H1 (cell line): ENCODE results near the gene PIEZO1. TPM values are rescaled to one million over a fixed set of nuclear protein-coding genes. Genes with fewer than 3 reads are reported as not detected.
A peak's percentile ranks its signal among the peaks of the same experiment; 100 is the strongest.

Source experiments
- ASH2L ChIP-seq: fragments of 200-600, 300-600 bp; sonication (generic); IDR thresholded peaks from one replicate; pipeline ENCODE4 v1.7.1; 2017; ENCODE audit warnings: low read length
- ATF3 ChIP-seq: IDR thresholded peaks from 2 replicates; pipeline ENCODE4 v1.6.1; 2011; ENCODE audit warnings: low read depth, mild to moderate bottlenecking, low read length; ENCODE audit not compliant: insufficient read depth
- BACH1 ChIP-seq: IDR thresholded peaks from 2 replicates; pipeline ENCODE4 v1.6.1; 2012; ENCODE audit warnings: low read length, improper control_type of control experiment
- BRCA1 ChIP-seq: IDR thresholded peaks from 2 replicates; pipeline ENCODE4 v1.6.1; 2012; ENCODE audit warnings: low read depth, low read length, improper control_type of control experiment
- CBX5 ChIP-seq: fragments of 300-800, 300-1000 bp; sonication (generic); IDR thresholded peaks from 2 replicates; pipeline ENCODE4 v1.7.1; 2016; ENCODE audit warnings: antibody characterized with exemption, low read length, low read depth
- CHD2 ChIP-seq: IDR thresholded peaks from 2 replicates; pipeline ENCODE4 v1.6.1; 2012; ENCODE audit warnings: low read length, improper control_type of control experiment
- CREB1 ChIP-seq: IDR thresholded peaks from 2 replicates; pipeline ENCODE4 v1.6.1; 2012; ENCODE audit warnings: inconsistent platforms
- EP300 ChIP-seq, 2 experiments: IDR thresholded peaks; 1 replicate in 1 of 2; 2 replicates in 1 of 2; pipeline ENCODE4 v1.6.1; 2011 to 2012; ENCODE audit warnings: low read depth in 2 of 2, low read length in 2 of 2, mild to moderate bottlenecking in 2 of 2, borderline replicate concordance in 1 of 2, inconsistent platforms in 1 of 2, moderate library complexity in 1 of 2
- EZH2 ChIP-seq: fragments of 200-600 bp; sonication (generic); IDR thresholded peaks from 2 replicates; pipeline ENCODE4 v1.7.1; 2012; ENCODE audit warnings: low read depth, mild to moderate bottlenecking, moderate library complexity, low read length, inconsistent platforms; ENCODE audit not compliant: severe bottlenecking
- GTF2F1 ChIP-seq: IDR thresholded peaks from 2 replicates; pipeline ENCODE4 v1.6.1; 2012; ENCODE audit warnings: low read depth, low read length, improper control_type of control experiment, borderline replicate concordance
- RAD21 ChIP-seq, 2 experiments: IDR thresholded peaks in 1 of 2; conservative IDR thresholded peaks in 1 of 2; 2 replicates each; pipeline ENCODE4 v1.6.1; 2011; ENCODE audit warnings: low read depth in 2 of 2, low read length in 2 of 2, improper control_type of control experiment in 1 of 2, inconsistent platforms in 1 of 2, mild to moderate bottlenecking in 1 of 2, moderate library complexity in 1 of 2
- RBBP5 ChIP-seq: IDR thresholded peaks from 2 replicates; pipeline ENCODE4 v1.7.1; 2012; ENCODE audit warnings: low read depth, mild to moderate bottlenecking, inconsistent platforms, low read length, moderate library complexity, borderline replicate concordance
- RNF2 ChIP-seq: fragments of 200-900, 300-1000 bp; sonication (generic); IDR thresholded peaks from 2 replicates; pipeline ENCODE4 v1.7.1; 2016; ENCODE audit warnings: borderline replicate concordance, low read depth, mild to moderate bottlenecking, antibody characterized with exemption, low read length; ENCODE audit not compliant: poor library complexity, severe bottlenecking; ENCODE audit errors: missing control alignments
- RXRA ChIP-seq: IDR thresholded peaks from 2 replicates; pipeline ENCODE4 v1.6.1; 2011; ENCODE audit warnings: low read depth, mild to moderate bottlenecking, low read length, moderate library complexity; ENCODE audit not compliant: insufficient read depth
- SIN3A ChIP-seq, 2 experiments: IDR thresholded peaks in 1 of 2; conservative IDR thresholded peaks in 1 of 2; 2 replicates each; pipeline ENCODE4 v1.6.1; 2011 to 2012; ENCODE audit warnings: low read length in 2 of 2, improper control_type of control experiment in 1 of 2, low read depth in 1 of 2, mild to moderate bottlenecking in 1 of 2
- SRF ChIP-seq: IDR thresholded peaks from 2 replicates; pipeline ENCODE4 v1.6.1; 2011; ENCODE audit warnings: mild to moderate bottlenecking, low read depth, low read length, moderate library complexity
- TAF7 ChIP-seq: optimal IDR thresholded peaks from 2 replicates; pipeline ENCODE3; 2011; ENCODE audit warnings: low read depth, mild to moderate bottlenecking, inconsistent platforms, low read length, moderate library complexity, borderline replicate concordance
- TBP ChIP-seq: IDR thresholded peaks from 2 replicates; pipeline ENCODE4 v1.6.1; 2011; ENCODE audit warnings: low read depth, low read length, improper control_type of control experiment
- USF2 ChIP-seq: IDR thresholded peaks from 2 replicates; pipeline ENCODE4 v1.6.1; 2011; ENCODE audit warnings: low read length, improper control_type of control experiment
- polyA plus RNA-seq, 7 experiments: library from polyadenylated mRNA; depleted of rRNA in 3 of 7; stranded (reverse) in 5 of 7; unstranded in 2 of 7; fragments of >200 nt in 5 of 7; fragments of 200-250 nt in 2 of 7; gene quantifications; 1 replicate in 5 of 7; 2 replicates in 1 of 7; 4 replicates in 1 of 7; pipeline versions ENCODE4 v1.2.1 to v1.2.3, GENCODE V29; 2011 to 2013; ENCODE audit warnings: missing spikeins in 2 of 7, mixed read lengths in 2 of 7
- total RNA-seq: library from RNA; stranded (reverse); fragmentation: NEBNext Ultra II Directional; extraction: Animal tissue kit (Norgen Biotek cat#: 25700); gene quantifications from 2 replicates; pipeline ENCODE4 v1.2.1, GENCODE V29; 2021
- TF ChIP-seq, protein P1 (sequence below): IDR thresholded peaks from 2 replicates; pipeline ENCODE4 v1.6.1; 2012; ENCODE audit warnings: inconsistent platforms

The PIEZO1 gene
- total and polyA plus RNA-seq, 2 of the 8 experiments (the other 6 are each of a cell fraction or from before 2014, with no cell fraction given), result 42.3 to 67.5 TPM

GRCh38 chr16:88706229-88706964 is 78.6 kb downstream of the PIEZO1 start, which contains the start of the genes CTU2 and RNF166 (continued):
- peak; percentile 65 for TF ChIP-seq USF2
- TF ChIP-seq BACH1, result no peak
- TF ChIP-seq RXRA, result no peak
- peak; percentile 91; the same call in 1 of the 2 replicates for TF ChIP-seq RBBP5
- TF ChIP-seq CBX5, result no peak
- TF ChIP-seq TBP, result peak; percentile 40; the same call in 1 of the 2 replicates
- no peak for TF ChIP-seq RNF2
- TF ChIP-seq RAD21 (IDR thresholded peaks at IDR 0.05 in 1 of 2, conservative IDR thresholded peaks at IDR 0.05 in 1 of 2; ENCODE audit: low read depth in 2 of 2, low read length in 2 of 2), result no peak
- TF ChIP-seq CHD2, result peak; percentile 37; the same call in 1 of the 2 replicates
- TF ChIP-seq EZH2, result no peak
- TF ChIP-seq GTF2F1, result no peak
- TF ChIP-seq ATF3, result peak; percentile 98
- TF ChIP-seq BRCA1, result peak; percentile 62; the same call in 1 of the 2 replicates
- peak; percentile 98 for TF ChIP-seq CREB1
- peak; percentile 95 for TF ChIP-seq SRF
- peak; percentile 97 to 100 for TF ChIP-seq SIN3A (conservative IDR thresholded peaks at IDR 0.05 in 1 of 2, IDR thresholded peaks at IDR 0.05 in 1 of 2; ENCODE audit: low read depth in 1 of 2, low read length in 2 of 2)
- TF ChIP-seq, protein P1, sequence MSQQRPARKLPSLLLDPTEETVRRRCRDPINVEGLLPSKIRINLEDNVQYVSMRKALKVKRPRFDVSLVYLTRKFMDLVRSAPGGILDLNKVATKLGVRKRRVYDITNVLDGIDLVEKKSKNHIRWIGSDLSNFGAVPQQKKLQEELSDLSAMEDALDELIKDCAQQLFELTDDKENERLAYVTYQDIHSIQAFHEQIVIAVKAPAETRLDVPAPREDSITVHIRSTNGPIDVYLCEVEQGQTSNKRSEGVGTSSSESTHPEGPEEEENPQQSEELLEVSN, result no peak; the same call in 1 of the 2 replicates
- peak; percentile 87 for TF ChIP-seq TAF7
- peak in 1 of 2 experiments; percentile 82; a peak in 1 of 3 replicates for TF ChIP-seq EP300 (IDR thresholded peaks at IDR 0.05; ENCODE audit: borderline replicate concordance in 1 of 2, low read depth in 2 of 2, low read length in 2 of 2)
- TF ChIP-seq ASH2L, result peak; percentile 68
